K562 (cell line): ENCODE results near the gene SNX10. TPM values are rescaled to one million over a fixed set of nuclear protein-coding genes. Genes with fewer than 3 reads are reported as not detected.

Experiments
- CC2D1A ChIP-seq: fragments of 450-650 bp; IDR thresholded peaks from 2 replicates; pipeline ENCODE4 v1.6.1; 2017; ENCODE audit warnings: mild to moderate bottlenecking
- DPF2 ChIP-seq: fragments of 450-650 bp; IDR thresholded peaks from 2 replicates; pipeline ENCODE4 v1.6.1; 2016
- FOXK1 ChIP-seq: sonication (generic); formaldehyde crosslinking; IDR thresholded peaks from 2 replicates; pipeline ENCODE4 v1.8.0; 2022; ENCODE audit warnings: missing genetic modification reagents, mild to moderate bottlenecking, borderline replicate concordance
- IFI16 ChIP-seq: fragments of 250-450 bp; sonication (Bioruptor Pico); IDR thresholded peaks from 2 replicates; pipeline ENCODE4 v2.1.2; 2022; ENCODE audit warnings: mild to moderate bottlenecking, inconsistent platforms
- JUN ChIP-seq, 2 experiments: sonication (generic) in 1 of 2; formaldehyde crosslinking in 1 of 2; IDR thresholded peaks; 2 replicates each; pipeline versions ENCODE4 v1.6.1 to v1.8.0; 2012 to 2022; ENCODE audit warnings: borderline replicate concordance in 2 of 2, mild to moderate bottlenecking in 2 of 2, improper control_type of control experiment in 1 of 2, low read depth in 1 of 2, low read length in 1 of 2, missing genetic modification reagents in 1 of 2
- MAFK ChIP-seq: IDR thresholded peaks from 2 replicates; pipeline ENCODE4 v1.6.1; 2011; ENCODE audit warnings: low read length, improper control_type of control experiment
- MECOM ChIP-seq: fragments of 250-450 bp; sonication (Bioruptor Pico); IDR thresholded peaks from 2 replicates; pipeline ENCODE4 v1.8.0; 2022; ENCODE audit warnings: inconsistent platforms
- NCOA2 ChIP-seq, 2 experiments: fragments of 450-650 bp; IDR thresholded peaks; 2 replicates each; pipeline ENCODE4 v1.6.1; 2018; ENCODE audit warnings: mild to moderate bottlenecking in 2 of 2, moderate library complexity in 1 of 2; ENCODE audit not compliant: partially characterized antibody in 2 of 2
- NR0B1 ChIP-seq: fragments of 450-650 bp; IDR thresholded peaks from one replicate; pipeline ENCODE4 v1.6.1; 2018; ENCODE audit warnings: mild to moderate bottlenecking, moderate library complexity; ENCODE audit not compliant: partially characterized antibody
- NRF1 ChIP-seq, 2 experiments: fragments of 450-650 bp; IDR thresholded peaks in 1 of 2; conservative IDR thresholded peaks in 1 of 2; 2 replicates each; pipeline ENCODE4 v1.6.1; 2014; ENCODE audit warnings: mild to moderate bottlenecking in 2 of 2
- PRPF4 ChIP-seq: fragments of 200-400 bp; formaldehyde crosslinking; IDR thresholded peaks from one replicate; pipeline ENCODE4 v1.6.1; 2017; ENCODE audit warnings: low read length, low read depth, mild to moderate bottlenecking; ENCODE audit not compliant: insufficient read depth, poor library complexity, severe bottlenecking
- RBM15 ChIP-seq: fragments of 200-400 bp; formaldehyde crosslinking; IDR thresholded peaks from 2 replicates; pipeline ENCODE4 v1.6.1; 2018; ENCODE audit warnings: mild to moderate bottlenecking, low read length, moderate library complexity; ENCODE audit not compliant: insufficient read depth
- SIN3A ChIP-seq, 2 experiments: fragments of 150-350 bp in 1 of 2; IDR thresholded peaks; 2 replicates each; pipeline ENCODE4 v1.6.1; 2011 to 2016; ENCODE audit warnings: borderline replicate concordance in 2 of 2, low read depth in 2 of 2, low read length in 2 of 2, mild to moderate bottlenecking in 2 of 2, moderate library complexity in 2 of 2; ENCODE audit not compliant: control insufficient read depth in 1 of 2
- SMC3 ChIP-seq: conservative IDR thresholded peaks from 2 replicates; pipeline ENCODE4 v1.6.1; 2011; ENCODE audit warnings: low read depth, low read length, improper control_type of control experiment; ENCODE audit not compliant: insufficient read depth
- SUPT5H ChIP-seq: fragments of 450-650 bp; IDR thresholded peaks from 2 replicates; pipeline ENCODE4 v1.6.1; 2016
- TAF1 ChIP-seq: IDR thresholded peaks from 2 replicates; pipeline ENCODE4 v1.6.1; 2011; ENCODE audit warnings: mild to moderate bottlenecking, low read length, moderate library complexity; ENCODE audit not compliant: insufficient read depth, control insufficient read depth, severe bottlenecking; ENCODE audit errors: extremely low read depth
- TAL1 ChIP-seq: fragments of 450-650 bp; IDR thresholded peaks from 2 replicates; pipeline ENCODE4 v1.6.1; 2016; ENCODE audit warnings: mild to moderate bottlenecking
- TSC22D4 ChIP-seq: fragments of 450-650 bp; IDR thresholded peaks from 2 replicates; pipeline ENCODE4 v1.6.1; 2016; ENCODE audit warnings: missing genetic modification characterization, missing biosample characterization, control low read depth
- ZFX ChIP-seq: sonication (generic); formaldehyde crosslinking; IDR thresholded peaks from 2 replicates; pipeline ENCODE4 v1.8.0; 2022; ENCODE audit warnings: mild to moderate bottlenecking, missing genetic modification reagents, moderate library complexity
- ZNF24 ChIP-seq: fragments of 450-650 bp; IDR thresholded peaks from 2 replicates; pipeline ENCODE4 v1.6.1; 2016
- ZNF311 ChIP-seq: fragments of 250-450 bp; sonication (Bioruptor Pico); IDR thresholded peaks from 2 replicates; pipeline ENCODE4 v1.4.0; 2020; ENCODE audit warnings: mild to moderate bottlenecking, moderate library complexity
- ZNF584 ChIP-seq: fragments of 200-800 bp; sonication (Bioruptor generic); IDR thresholded peaks from 2 replicates; pipeline ENCODE4 v1.6.1; 2016; ENCODE audit warnings: low read depth, mild to moderate bottlenecking, missing genetic modification characterization, missing compliant biosample characterization
- ZNF644 ChIP-seq: fragments of 200-800 bp; sonication (Bioruptor generic); IDR thresholded peaks from 2 replicates; pipeline ENCODE4 v1.6.1; 2016; ENCODE audit warnings: low read depth, missing genetic modification characterization, missing compliant biosample characterization
- ZNF766 ChIP-seq: fragments of 200-800 bp; sonication (Bioruptor generic); conservative IDR thresholded peaks from 2 replicates; pipeline ENCODE4 v1.6.1; 2016; ENCODE audit warnings: missing genetic modification characterization, missing compliant biosample characterization
- ZZZ3 ChIP-seq: fragments of 450-650 bp; IDR thresholded peaks from 2 replicates; pipeline ENCODE4 v1.6.1; 2016; ENCODE audit warnings: antibody characterized with exemption, mild to moderate bottlenecking, moderate library complexity
- polyA plus RNA-seq, 8 experiments: library from polyadenylated mRNA; depleted of rRNA in 4 of 8; stranded (reverse) in 5 of 8; unstranded in 3 of 8; fragments of >200 nt; fragmentation: Nextera tagmentation in 2 of 8; fragmentation: Illumina TruSeq in 1 of 8; extraction: Ambion mirVana in 2 of 8; extraction: Trizol in 1 of 8; gene quantifications; 2 replicates each; pipeline versions ENCODE4 v1.2.1 to v1.2.3, GENCODE V29; 2011 to 2014; ENCODE audit warnings: inconsistent platforms in 1 of 8, missing spikeins in 1 of 8
- total RNA-seq, 7 experiments: library from RNA; depleted of rRNA in 6 of 7; stranded (reverse); fragments of >200 nt in 6 of 7; fragmentation: Illumina TruSeq in 2 of 7; extraction: Trizol in 2 of 7; gene quantifications; 2 replicates each; pipeline versions ENCODE4 v1.2.1 to v1.2.3, GENCODE V29; 2011 to 2021; ENCODE audit warnings: low replicate concordance in 1 of 7
- TF ChIP-seq, protein P1 (sequence below): sonication (generic); formaldehyde crosslinking; IDR thresholded peaks from 2 replicates; pipeline ENCODE4 v1.8.0; 2022; ENCODE audit warnings: missing genetic modification reagents, mild to moderate bottlenecking, borderline replicate concordance

SNX10 gene
- total and polyA plus RNA-seq, 9 of the 15 experiments (the other 6 are each of a cell fraction or from before 2014, with no cell fraction given) = 6.9 to 16.5 (median 11.5) TPM

DNA sequence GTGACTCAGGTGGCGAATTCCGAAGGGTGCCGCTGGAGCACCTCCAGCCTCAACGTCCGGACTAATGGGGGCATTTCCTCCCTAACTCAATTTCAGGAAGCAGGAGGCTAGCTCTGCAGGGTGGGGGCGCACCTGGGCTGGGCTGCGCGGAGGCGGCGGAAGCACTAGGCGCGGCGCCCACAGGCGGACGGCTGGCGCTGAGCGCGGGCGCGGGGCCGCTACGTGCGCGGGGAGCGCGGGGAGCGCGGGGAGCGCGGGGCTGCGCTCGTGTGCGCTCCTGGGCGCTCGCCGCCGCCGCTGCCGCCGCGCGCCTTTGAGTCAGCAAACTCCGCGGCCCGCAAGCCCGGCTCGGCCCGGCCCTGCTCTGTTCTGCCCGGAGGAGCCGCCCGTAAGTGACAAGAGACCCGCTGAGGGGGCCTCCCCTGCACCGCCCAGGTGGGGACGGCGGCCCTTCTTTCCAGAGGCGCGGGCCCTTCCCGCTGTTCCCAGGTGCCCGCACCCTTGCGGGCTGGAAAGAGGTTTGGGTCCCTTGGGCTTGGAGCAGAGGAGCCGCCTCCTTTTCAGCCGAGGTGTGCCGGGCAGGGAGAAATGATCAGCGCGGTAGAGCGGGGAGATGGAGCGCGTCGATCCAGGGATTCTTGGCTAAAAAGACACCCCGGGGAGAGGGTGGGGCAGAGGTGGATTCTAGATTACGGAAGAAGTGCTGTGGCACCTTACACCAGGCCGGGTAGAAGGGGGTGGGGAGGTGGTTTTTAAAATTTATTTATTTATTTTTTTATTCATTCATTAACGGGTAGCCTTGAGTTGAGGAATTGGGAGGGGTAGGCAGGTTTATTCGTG lies at the start of gene SNX10 (continued):
- TF ChIP-seq TSC22D4 (tag) = no peak
- TF ChIP-seq MECOM (CRISPR knock-in tag) = no peak
- no peak for TF ChIP-seq CC2D1A
- TF ChIP-seq, protein P1, sequence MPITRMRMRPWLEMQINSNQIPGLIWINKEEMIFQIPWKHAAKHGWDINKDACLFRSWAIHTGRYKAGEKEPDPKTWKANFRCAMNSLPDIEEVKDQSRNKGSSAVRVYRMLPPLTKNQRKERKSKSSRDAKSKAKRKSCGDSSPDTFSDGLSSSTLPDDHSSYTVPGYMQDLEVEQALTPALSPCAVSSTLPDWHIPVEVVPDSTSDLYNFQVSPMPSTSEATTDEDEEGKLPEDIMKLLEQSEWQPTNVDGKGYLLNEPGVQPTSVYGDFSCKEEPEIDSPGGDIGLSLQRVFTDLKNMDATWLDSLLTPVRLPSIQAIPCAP (CRISPR knock-in tag) = no peak
- peak; percentile 66 to 75; a peak in 3 of 4 replicates for TF ChIP-seq NRF1 (conservative IDR thresholded peaks at IDR 0.05 in 1 of 2, IDR thresholded peaks at IDR 0.05 in 1 of 2)
- TF ChIP-seq NCOA2 (IDR thresholded peaks at IDR 0.05; ENCODE audit: partially characterized antibody in 2 of 2) = no peak
- TF ChIP-seq SUPT5H = peak; percentile 51; the same call in 1 of the 2 replicates
- TF ChIP-seq TAF1 = peak; percentile 13
- TF ChIP-seq JUN (IDR thresholded peaks at IDR 0.05; ENCODE audit: borderline replicate concordance, low read depth, low read length) = 0 out of 2 replicates have a peak, but pooled peaks have one; percentile 4
- TF ChIP-seq JUN (CRISPR knock-in tag; IDR thresholded peaks at IDR 0.05; ENCODE audit: borderline replicate concordance) = 0 out of 2 replicates have a peak, but pooled peaks have one; percentile 39
- no peak for TF ChIP-seq RBM15
- TF ChIP-seq SMC3 = 0 out of 2 replicates have a peak, but pooled peaks have one; percentile 40
- no peak for TF ChIP-seq PRPF4
- TF ChIP-seq SIN3A (IDR thresholded peaks at IDR 0.05; ENCODE audit: borderline replicate concordance in 2 of 2, control insufficient read depth in 1 of 2, low read depth in 2 of 2, low read length in 2 of 2) = 0 out of 4 replicates have a peak, but pooled peaks of 1 of the 2 experiments have one; percentile 28
- peak; percentile 77 for TF ChIP-seq ZFX (CRISPR knock-in tag)
- peak; percentile 43; the same call in 1 of the 2 replicates for TF ChIP-seq ZNF644 (tag)
- TF ChIP-seq ZNF24 = peak; percentile 56; the same call in 1 of the 2 replicates
- TF ChIP-seq FOXK1 (CRISPR knock-in tag) = no peak
- no peak for TF ChIP-seq ZZZ3
- no peak for TF ChIP-seq IFI16 (CRISPR knock-in tag)
- 0 out of 2 replicates have a peak, but pooled peaks have one; percentile 59 for TF ChIP-seq ZNF584
- TF ChIP-seq ZNF766 = peak; percentile 94
- no peak for TF ChIP-seq NR0B1
- 0 out of 2 replicates have a peak, but pooled peaks have one; percentile 7 for TF ChIP-seq MAFK
- 0 out of 2 replicates have a peak, but pooled peaks have one; percentile 16 for TF ChIP-seq DPF2
- no peak for TF ChIP-seq TAL1
- TF ChIP-seq ZNF311 (CRISPR knock-in tag) = no peak
